SKM-1 treated with dmso at 0.1 percent for 144 hours (cell line): Measurements from ENCODE around the gene NEB.
"Not testable (repeated sequence)": the region's sequence is repeated elsewhere in the genome, so short reads cannot be mapped to it uniquely, and the experiment has no call there.

Source experiments
- DNase-seq: peaks from one replicate; lab custom pipeline; 2025; ENCODE audit not compliant: unreplicated experiment; lab: John Stamatoyannopoulos, UW

Gene NEB

DNA sequence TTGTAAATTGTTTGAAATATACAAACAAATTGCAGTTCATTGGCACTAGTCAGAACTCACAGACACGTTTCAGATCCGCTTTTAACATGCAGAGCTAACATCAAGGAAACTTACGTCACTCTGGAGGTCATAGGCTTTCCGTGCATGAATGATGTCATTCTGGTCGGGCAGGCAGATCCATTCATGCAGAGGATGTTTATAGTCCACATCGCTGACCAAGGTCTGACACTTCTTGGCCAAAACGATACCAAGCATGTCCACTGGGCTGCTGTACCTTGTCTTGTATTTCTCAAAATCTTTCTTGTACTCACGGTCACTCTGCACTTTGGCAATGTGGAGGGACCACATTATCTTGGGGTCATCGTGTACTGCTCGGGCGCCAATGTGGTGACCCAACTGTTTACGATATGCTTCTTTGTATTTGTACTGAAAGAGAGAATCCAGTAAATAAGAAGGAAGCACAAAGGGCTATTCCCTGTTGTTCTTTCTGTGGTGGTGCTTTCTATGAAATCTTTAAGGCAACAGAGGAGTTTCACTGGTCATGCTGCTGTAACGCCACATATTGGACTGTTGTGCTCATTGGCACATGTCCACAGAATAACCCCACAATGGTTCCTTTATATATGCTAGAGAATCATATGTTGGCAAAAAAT lies 114.8 kb downstream of the NEB start:
- no peak for DNase-seq

DNA sequence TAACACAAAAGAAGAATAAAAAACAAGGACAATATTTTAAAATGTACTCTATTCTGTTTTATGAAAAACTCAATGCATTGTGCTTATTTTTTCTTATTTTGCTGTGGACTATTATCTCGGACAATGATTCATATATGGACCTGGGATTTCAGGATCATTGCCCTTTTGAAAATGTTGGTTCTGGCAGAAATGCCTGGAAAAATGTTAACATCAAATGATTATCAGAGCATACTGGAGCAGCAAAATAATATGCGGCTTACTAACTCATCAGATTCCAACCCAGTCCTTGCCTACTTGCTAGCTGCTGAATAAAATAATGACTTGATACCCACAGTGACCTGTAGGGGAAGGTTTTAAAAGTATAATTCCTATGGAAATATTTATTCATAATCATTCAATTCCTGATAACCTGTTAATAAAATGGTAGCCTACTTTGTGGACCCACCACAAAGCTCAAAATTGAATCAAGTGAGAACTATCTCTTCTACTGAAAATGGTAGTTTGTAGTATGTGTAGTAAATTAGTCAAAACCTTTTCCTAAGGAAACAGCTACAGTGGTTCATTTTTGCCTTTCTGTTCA lies 117.4 kb downstream of the NEB start:
- no peak for DNase-seq

DNA sequence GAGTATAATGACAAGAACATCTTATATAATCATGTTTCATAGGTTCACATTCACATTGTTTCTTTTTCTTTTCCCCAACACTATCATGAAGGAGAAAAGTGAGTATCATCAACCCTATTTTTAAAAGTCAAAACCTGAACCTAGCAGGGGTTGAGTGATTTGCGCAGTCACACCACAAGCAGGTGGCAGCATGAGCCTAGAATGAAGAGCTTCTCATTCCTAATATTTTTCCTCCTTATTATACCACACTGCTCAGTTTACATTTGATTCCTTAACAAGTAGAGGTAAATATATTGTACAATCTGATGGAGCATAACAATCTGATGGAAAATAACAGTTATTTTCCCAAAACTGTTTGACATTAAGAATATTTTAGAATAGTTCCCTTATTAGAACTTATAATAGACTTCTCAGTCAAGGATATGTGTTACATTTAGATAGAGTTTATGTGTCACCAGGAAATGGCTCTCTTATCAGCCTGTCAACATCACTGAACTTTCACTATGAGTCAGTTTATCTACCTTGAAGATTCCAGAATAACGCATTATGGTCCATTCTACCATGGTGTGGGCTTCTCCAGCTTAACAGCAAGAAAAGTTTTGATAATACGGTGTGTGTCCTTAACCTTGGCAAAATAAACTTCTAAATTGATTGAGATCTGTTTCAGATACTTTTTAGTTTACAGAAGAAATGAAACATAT lies 119.5 kb downstream of the NEB start:
- no peak for DNase-seq

DNA sequence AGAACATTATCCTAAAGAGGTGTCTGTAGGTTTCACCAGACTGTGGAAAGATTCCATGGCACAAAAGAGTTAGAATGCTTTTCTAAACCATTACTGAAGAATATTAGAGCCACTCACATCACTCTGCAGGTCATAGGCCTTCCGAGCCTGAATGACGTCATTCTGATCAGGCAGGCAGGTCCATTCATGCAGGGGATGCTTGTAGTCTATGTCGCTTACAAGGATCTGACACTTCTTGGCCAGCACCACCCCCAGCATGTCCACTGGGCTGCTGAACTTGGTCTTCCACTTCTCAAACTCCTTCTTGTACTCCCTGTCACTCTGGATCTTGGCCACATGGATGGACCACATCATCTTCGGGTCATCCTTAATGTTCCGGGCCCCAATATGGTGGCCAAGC lies 120.1 kb downstream of the NEB start:
- no peak for DNase-seq

DNA sequence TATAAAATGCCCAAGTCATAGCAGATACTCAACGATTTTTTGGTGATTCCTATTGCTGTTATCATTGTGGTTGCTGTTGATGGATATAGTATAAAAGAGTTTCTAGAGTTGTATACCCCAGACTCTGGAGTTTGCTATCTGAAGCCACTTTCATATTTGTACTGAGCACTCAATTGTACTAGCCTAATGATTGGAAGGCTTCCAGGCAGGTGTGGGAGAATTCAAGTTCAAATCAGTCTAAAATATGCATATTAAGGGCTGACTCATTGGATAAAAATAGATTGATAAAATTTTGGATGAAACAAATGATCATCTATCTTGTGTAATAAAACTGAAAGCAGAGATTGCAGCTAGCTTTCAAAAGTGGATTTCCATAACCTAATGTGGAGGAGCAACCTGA lies 122.9 kb downstream of the NEB start:
- no peak for DNase-seq

DNA sequence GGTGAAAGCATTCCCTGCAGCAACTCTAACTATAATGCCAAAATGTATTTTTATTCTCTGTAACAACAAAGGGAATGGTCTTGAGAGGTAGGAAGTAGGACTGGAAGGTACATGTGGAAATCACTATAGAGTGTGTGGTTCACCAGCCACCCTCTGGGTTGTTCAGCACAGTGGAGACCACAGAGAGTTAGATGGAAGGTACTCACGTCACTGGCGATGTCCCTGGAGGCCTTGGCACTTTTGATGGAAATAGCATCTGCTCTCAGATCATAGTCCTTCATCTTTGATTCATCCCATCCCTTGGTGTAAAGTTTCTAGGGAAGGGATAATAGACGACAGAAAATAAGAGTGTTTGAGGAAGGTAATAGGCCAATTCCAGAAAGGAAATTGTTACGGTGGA lies 124.0 kb downstream of the NEB start:
- no peak for DNase-seq

DNA sequence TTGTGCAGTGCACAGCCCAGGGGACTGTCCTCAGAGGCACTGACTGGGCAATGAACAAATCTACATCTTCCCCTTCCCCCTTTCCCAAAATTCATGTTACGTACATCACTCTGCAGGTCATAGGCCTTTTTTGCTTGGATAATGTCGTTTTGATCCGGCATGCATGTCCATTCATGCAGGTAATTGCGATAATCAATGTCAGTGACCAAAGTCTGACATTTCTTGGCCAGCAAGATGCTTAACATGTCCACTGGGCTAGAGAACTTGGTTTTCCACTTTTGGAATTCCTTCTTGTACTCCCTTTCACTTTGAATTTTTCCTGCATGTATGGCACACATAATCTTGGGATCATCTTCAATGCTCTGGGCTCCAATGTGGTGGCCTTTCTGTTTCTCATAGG lies 124.6 kb downstream of the NEB start:
- DNase-seq, result no peak

DNA sequence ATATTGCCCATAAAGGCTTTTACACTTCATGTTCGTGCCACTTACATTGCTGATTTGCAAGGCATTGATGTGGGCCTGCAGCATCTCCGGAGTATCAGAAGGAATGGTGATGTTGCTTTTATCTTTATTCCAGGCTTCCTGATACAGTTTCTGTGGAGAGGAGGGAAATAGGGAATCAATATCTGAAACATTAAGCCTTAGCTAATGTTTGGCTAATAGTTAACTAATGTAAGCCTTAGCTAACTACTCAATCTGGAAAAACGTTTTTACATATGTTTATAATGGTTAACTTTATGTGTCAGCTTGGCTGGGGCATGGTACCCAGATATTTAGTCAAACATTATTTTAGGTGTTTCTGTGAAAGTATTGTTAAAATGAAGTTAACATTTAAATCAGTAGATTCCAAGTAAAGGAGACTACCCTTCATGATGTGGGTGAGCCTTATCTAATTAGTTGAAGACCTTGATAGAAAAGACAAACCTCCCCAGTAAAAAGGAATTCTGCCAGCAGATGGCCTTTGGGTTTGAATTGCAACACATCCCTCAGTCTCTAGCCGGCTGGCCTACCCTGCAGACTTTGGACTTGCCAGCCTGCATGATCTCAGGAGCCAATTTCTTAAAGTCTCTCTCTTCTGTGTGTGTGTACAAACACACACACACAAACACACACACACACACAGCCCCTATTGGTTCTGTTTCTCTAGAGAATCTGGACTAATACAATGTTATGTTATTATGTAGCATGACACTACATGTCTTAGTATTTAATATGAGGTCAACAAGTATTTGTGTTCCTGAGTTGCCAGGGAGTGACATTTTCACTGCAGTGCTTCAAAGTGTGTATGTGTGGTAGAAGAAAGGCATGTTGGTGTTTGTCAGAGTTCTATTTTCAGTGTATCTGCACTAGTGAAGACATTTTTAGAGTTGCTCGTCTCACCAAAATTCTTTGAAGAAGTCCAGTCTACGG lies 126.5 kb downstream of the NEB start:
- DNase-seq, result not testable (repeated sequence)

DNA sequence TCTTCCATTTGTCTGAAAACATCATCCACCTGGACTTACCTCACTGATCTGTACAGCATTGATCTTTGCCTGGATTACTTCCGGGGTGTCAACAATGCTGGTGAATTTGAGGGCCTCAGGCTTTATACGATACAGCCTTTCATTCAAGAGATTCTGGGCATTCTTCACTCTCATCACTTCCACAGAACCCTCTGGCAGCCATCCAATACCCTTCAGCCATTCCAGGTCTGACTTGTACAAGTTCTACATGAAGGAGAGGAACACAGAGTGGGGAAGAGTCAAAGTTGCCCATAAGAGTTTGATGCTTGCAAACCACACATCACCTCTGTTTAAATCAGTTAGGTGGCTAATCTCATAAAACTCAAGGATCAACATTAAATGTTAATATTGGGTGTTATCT lies 130.7 kb downstream of the NEB start:
- DNase-seq, result not testable (repeated sequence)

DNA sequence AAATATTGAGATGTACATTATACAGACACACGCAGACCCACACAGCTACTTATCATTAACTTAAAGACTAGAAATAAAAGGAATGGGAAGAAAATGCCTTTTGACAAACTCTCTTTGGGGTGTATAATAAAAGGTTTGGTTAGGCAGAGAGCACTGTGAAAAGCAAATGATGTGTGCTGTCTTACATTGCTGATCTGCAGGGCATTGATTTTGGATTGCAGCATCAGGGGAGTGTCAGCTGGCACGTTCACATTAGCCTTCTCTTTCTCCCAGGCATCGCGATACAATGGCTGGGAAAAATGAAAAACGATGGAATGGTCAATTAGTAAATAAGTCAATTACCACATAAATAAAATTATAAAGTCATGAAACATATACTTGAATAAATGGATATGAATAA lies 131.9 kb downstream of the NEB start:
- DNase-seq, result not testable (repeated sequence)

DNA sequence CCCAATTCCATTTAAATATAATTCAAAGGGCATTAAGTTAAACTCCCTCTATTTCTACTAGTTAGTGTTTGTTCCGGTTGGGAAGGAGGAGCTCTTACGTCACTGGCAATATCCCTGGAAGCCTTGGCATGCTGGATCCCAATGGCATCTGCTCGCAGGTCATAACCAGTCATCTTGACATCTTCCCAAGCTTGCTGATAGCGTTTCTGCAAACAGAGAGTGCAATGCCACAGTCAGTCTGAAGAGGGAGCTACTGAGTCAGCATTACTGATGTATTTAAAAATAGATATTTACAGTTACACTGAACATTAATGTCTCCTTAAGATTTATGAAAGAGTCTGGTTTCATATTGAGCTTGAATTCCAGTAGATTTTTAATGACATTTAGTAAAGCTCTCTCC lies 132.5 kb downstream of the NEB start:
- not testable (repeated sequence) for DNase-seq

DNA sequence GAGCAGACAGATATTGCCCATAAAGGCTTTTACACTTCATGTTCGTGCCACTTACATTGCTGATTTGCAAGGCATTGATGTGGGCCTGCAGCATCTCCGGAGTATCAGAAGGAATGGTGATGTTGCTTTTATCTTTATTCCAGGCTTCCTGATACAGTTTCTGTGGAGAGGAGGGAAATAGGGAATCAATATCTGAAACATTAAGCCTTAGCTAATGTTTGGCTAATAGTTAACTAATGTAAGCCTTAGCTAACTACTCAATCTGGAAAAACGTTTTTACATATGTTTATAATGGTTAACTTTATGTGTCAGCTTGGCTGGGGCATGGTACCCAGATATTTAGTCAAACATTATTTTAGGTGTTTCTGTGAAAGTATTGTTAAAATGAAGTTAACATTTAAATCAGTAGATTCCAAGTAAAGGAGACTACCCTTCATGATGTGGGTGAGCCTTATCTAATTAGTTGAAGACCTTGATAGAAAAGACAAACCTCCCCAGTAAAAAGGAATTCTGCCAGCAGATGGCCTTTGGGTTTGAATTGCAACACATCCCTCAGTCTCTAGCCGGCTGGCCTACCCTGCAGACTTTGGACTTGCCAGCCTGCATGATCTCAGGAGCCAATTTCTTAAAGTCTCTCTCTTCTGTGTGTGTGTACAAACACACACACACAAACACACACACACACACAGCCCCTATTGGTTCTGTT lies 137.2 kb downstream of the NEB start:
- DNase-seq, result not testable (repeated sequence)

DNA sequence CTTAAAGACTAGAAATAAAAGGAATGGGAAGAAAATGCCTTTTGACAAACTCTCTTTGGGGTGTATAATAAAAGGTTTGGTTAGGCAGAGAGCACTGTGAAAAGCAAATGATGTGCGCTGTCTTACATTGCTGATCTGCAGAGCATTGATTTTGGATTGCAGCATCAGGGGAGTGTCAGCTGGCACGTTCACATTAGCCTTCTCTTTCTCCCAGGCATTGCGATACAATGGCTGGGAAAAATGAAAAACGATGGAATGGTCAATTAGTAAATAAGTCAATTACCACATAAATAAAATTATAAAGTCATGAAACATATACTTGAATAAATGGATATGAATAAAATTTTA lies 142.4 kb downstream of the NEB start:
- DNase-seq, result not testable (repeated sequence)

DNA sequence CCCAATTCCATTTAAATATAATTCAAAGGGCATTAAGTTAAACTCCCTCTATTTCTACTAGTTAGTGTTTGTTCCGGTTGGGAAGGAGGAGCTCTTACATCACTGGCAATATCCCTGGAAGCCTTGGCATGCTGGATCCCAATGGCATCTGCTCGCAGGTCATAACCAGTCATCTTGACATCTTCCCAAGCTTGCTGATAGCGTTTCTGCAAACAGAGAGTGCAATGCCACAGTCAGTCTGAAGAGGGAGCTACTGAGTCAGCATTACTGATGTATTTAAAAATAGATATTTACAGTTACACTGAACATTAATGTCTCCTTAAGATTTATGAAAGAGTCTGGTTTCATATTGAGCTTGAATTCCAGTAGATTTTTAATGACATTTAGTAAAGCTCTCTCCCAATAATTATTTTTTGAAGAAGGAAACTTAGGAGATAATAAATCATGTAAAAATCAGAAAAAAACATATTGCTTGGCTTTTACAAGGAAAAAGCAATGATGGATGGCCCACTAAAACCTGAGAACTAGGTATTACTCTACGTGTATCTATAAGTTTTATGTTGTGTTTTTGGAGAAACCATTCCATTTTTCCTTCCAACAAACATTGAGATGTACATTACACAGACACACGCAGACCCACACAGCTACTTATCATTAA lies 142.9 kb downstream of the NEB start:
- not testable (repeated sequence) for DNase-seq

DNA sequence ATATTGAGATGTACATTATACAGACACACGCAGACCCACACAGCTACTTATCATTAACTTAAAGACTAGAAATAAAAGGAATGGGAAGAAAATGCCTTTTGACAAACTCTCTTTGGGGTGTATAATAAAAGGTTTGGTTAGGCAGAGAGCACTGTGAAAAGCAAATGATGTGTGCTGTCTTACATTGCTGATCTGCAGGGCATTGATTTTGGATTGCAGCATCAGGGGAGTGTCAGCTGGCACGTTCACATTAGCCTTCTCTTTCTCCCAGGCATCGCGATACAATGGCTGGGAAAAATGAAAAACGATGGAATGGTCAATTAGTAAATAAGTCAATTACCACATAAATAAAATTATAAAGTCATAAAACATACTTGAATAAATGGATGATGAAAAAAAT lies 153.0 kb downstream of the NEB start:
- DNase-seq, result not testable (repeated sequence)

DNA sequence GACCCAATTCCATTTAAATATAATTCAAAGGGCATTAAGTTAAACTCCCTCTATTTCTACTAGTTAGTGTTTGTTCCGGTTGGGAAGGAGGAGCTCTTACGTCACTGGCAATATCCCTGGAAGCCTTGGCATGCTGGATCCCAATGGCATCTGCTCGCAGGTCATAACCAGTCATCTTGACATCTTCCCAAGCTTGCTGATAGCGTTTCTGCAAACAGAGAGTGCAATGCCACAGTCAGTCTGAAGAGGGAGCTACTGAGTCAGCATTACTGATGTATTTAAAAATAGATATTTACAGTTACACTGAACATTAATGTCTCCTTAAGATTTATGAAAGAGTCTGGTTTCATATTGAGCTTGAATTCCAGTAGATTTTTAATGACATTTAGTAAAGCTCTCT lies 153.6 kb downstream of the NEB start:
- DNase-seq, result not testable (repeated sequence)

DNA sequence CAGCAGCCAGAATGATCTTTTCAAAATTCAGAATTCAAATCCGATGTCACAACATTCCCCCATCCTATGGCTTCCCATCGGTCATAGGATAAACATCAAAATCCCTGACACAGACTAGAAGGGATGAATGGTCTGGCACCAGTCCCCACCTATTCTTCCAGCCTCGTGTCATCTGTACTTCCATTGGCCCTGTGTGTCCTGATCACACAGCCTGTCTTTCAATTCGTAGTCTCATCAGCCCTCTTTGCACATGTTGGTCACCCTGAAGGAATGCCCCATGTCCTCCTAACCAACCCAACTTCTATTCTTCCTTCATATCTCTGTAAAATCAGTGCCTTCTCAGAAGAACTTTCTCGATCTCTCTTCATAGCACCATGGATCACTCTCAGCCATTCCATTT lies 157.2 kb downstream of the NEB start:
- DNase-seq, result no peak

DNA sequence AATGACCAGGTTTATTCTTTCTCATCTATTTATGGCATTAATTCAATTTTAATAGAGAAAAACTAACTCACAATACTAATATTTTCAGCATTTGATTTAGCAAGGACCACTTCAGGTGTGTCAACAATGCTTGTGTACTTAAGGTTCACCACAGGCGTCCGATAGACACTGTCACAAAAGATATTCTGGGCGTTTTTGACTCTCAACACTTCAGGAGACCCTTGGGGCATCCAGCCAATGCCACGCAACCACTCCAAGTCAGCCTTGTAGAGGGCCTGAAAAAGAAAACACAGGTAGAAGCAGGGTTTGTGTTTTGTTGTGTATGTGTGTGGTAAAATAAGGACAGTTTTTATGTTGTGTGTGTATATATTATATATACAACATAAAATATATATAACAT lies 158.2 kb downstream of the NEB start:
- no peak for DNase-seq

DNA sequence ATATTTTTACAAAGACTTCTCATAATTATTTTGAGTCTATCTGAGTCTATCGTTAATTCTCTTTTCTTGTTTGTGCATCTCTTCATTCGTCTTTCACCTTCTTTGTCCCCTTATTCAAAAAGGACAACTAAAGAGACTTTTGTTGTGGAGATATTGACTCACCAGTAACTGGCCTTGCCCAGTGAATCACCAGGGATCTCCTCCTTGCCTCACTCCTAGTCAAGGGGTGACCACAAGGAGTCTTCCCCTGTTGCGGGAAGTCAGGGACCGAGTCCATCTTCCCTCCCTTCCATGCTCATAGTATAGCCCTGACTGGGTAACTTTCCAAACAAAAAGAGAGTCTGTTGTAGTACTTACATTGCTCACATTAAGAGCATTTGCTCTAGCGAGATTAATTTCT lies 158.9 kb downstream of the NEB start:
- no peak for DNase-seq

DNA sequence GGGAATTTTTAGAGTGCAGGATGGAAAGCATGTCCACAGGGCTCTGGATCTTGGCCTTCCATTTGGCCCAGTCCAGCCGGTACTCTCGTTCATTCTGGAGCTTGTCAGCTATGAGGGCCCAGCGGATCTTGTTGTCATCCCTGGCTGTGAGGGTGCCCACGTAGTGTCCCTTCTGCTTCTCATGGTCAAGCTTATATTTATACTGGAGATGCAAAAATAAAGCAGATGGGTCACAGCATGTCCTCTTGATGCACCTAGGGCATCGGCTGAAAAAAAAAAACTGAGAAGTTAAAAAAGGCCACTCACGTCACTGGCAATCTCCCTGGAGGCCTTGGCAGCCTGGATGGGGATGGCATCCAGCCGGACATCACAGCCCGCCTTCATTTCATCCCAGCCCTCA lies 164.1 kb downstream of the NEB start:
- DNase-seq, result no peak
